Neutrophil (primary cell): Measurements from ENCODE around the gene SLC4A1.

ENCODE experiments used
- H3K27ac ChIP-seq: fragments of 200-600 bp; sonication (generic); 2 replicates; pipeline ENCODE4 v1.5.1; 2016; ENCODE audit warnings: mild to moderate bottlenecking, moderate library complexity
- H3K27me3 ChIP-seq: fragments of 200-600 bp; sonication (generic); 2 replicates; pipeline ENCODE4 v1.6.0; 2016; ENCODE audit warnings: mild to moderate bottlenecking
- H3K36me3 ChIP-seq: fragments of 200-600 bp; sonication (generic); 2 replicates; pipeline ENCODE4 v1.5.1; 2017
- H3K4me1 ChIP-seq, 2 experiments: fragments of 200-600 bp in 1 of 2; sonication (generic) in 1 of 2; 1 replicate in 1 of 2; 2 replicates in 1 of 2; pipeline versions ENCODE4 v1.5.1 to v1.6.1; 2013 to 2016; ENCODE audit warnings: low read depth in 1 of 2, low read length in 1 of 2, mild to moderate bottlenecking in 1 of 2, moderate library complexity in 1 of 2; ENCODE audit not compliant: control insufficient read depth in 1 of 2, insufficient read depth in 1 of 2
- H3K4me3 ChIP-seq, 2 experiments: fragments of 200-600 bp in 1 of 2; sonication (generic) in 1 of 2; 1 replicate in 1 of 2; 2 replicates in 1 of 2; pipeline ENCODE4 v1.5.1; 2013 to 2016; ENCODE audit warnings: low read depth in 1 of 2, low read length in 1 of 2, mild to moderate bottlenecking in 1 of 2, moderate library complexity in 1 of 2
- H3K9me3 ChIP-seq: fragments of 200-600 bp; sonication (generic); 2 replicates; pipeline ENCODE4 v1.5.1; 2016
- TF ChIP-seq, protein P1 (sequence below): fragments of 200-600 bp; sonication (generic); IDR thresholded peaks from 2 replicates; pipeline ENCODE4 v1.5.1; 2016; ENCODE audit warnings: antibody characterized with exemption

Gene SLC4A1

DNA sequence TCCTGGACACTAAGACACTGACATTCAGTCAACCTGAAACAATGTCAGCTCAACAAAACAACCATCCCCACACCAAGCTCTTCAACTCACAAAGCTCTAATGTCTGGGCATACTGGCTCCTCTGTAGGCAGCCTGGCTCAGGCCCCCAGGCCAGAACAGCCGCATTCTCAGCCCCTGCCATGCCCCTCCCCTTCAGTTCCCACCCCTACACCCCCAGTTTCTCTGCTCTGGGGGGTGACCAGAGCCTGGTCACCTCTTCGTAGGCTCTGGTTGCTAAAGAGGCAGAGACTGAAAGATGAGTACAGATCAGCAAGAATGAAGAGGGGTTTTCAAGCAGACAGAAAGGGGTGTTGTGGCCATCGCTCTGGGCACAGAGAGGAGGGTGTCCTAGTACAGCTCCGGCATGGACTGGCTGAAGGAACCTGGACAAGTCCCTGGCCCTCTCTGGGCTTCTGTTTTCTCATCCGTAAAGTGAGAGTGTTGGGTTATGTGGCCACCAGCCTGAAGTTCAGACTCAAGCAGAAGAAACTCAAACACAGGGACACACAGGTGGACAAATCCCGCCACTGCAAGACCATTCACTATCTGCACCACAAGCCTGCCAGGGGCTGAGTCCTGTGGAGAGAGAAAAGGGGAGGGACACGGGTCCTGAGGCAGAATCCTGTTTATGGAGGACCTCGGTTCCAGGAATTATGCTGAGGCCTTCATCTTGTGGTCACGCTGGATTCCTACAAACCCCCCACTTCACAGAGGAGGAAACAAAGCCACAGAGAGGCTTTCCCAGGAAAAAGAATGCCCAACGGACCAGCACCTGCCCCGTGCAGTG lies 987 bp upstream of the SLC4A1 start:
- TF ChIP-seq, protein P1, sequence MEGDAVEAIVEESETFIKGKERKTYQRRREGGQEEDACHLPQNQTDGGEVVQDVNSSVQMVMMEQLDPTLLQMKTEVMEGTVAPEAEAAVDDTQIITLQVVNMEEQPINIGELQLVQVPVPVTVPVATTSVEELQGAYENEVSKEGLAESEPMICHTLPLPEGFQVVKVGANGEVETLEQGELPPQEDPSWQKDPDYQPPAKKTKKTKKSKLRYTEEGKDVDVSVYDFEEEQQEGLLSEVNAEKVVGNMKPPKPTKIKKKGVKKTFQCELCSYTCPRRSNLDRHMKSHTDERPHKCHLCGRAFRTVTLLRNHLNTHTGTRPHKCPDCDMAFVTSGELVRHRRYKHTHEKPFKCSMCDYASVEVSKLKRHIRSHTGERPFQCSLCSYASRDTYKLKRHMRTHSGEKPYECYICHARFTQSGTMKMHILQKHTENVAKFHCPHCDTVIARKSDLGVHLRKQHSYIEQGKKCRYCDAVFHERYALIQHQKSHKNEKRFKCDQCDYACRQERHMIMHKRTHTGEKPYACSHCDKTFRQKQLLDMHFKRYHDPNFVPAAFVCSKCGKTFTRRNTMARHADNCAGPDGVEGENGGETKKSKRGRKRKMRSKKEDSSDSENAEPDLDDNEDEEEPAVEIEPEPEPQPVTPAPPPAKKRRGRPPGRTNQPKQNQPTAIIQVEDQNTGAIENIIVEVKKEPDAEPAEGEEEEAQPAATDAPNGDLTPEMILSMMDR: no peak
- Histone ChIP-seq H3K27ac (no peak overlapping the region), H3K27me3 (peaks cover 26% of the 10 kb centered on the region), H3K4me3 (no peak overlapping the region), H3K4me1 (no peaks in the 10 kb centered on the region), H3K36me3 (no peaks in the 10 kb centered on the region), H3K9me3 (no peaks in the 10 kb centered on the region)

DNA sequence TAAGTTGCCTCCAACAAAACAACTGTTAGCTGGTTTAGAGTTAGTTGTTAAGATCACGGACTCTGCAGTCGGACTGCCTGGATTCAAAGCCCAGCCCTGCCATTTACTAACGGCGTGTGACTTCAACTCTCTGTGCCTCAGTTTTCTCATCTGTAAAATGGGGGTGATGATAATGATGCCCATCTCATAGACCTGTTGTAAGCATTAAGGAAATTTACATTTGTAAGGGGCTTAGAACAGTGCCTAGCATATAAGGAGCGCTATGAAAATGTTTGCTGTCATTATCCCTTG lies 825 bp downstream of the SLC4A1 start:
- TF ChIP-seq, protein P1: no peak
- Histone ChIP-seq H3K4me1 (no peaks in the 10 kb centered on the region), H3K27ac (no peak overlapping the region), H3K36me3 (no peaks in the 10 kb centered on the region), H3K27me3 (peaks cover 13% of the 10 kb centered on the region), H3K9me3 (no peaks in the 10 kb centered on the region), H3K4me3 (no peak overlapping the region)

DNA sequence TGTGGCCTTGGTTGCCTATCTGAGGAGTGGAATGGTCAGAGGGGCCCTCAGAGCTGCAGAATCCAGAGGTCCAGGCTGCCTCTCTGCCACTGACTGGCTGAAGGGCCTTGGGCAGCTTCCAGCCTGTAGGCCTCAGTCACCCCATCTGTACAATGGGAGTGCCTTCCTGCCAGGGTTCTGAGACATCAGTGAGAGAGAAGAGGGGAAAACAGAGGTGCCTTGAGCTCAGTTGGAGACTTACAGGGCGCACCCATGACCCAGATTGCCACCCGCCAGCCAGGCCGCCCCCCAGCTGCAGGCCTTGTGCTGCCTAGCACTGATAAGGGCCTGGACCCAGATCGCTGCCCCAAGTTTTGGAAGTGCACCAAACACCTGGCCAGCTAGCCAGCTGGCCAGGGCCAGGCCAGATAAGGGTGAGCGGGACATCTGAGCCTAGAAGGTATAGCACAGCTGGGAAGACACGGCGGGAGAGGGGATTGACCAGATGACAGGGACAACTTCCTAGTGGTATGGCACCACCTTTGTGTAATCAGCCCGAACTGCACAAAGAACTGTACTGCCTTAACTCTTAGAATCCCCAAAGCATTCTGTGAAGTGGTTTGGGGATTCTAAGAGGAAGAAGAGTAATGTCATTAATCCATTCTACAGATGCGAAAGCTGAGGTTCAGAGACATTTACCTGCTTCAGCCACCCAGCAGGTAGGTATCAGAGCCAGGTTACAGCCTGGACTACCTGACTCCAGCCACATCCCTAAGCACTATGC lies 1.4 kb downstream of the SLC4A1 start:
- H3K36me3 ChIP-seq: no peaks in the 10 kb centered on the region
- TF ChIP-seq, protein P1: no peak
- H3K27ac ChIP-seq: no peak overlapping the region
- no peaks in the 10 kb centered on the region for H3K9me3 ChIP-seq
- H3K27me3 ChIP-seq: peaks cover 13% of the 10 kb centered on the region
- H3K4me1 ChIP-seq: no peaks in the 10 kb centered on the region
- H3K4me3 ChIP-seq: no peak overlapping the region

DNA sequence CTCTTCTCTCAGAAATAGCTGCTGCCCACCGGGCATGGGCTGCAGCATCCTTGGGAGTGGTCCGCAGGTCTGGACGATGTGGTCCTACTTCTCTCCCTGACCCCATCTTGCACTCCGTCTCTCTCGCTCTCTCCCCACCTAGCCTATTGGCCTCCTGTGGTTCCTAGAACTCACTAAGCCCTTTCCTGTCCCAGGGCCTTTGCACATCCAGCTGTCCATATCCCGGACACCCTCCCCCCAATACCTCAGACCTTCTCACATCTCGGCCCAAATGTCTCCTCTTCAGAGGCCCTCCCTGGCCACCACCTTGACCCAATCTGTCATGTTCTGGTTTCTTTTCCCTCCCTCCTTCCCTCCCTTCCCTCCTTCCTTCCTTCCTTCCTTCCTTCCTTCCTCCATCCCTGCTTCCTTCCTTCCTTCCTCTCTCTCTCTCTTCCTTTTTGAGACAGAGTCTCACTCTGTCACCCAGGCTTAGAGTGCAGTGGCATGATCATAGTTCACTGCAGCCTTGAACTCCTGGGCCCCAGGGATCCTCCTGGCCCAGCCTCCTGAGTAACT lies 4.5 kb downstream of the SLC4A1 start:
- H3K4me1 ChIP-seq: no peaks in the 10 kb centered on the region
- H3K36me3 ChIP-seq: no peaks in the 10 kb centered on the region
- no peaks in the 10 kb centered on the region for H3K9me3 ChIP-seq
- H3K27ac ChIP-seq: no peak overlapping the region
- H3K27me3 ChIP-seq: no peaks in the 10 kb centered on the region
- TF ChIP-seq, protein P1: no peak
- H3K4me3 ChIP-seq: no peak overlapping the region

DNA sequence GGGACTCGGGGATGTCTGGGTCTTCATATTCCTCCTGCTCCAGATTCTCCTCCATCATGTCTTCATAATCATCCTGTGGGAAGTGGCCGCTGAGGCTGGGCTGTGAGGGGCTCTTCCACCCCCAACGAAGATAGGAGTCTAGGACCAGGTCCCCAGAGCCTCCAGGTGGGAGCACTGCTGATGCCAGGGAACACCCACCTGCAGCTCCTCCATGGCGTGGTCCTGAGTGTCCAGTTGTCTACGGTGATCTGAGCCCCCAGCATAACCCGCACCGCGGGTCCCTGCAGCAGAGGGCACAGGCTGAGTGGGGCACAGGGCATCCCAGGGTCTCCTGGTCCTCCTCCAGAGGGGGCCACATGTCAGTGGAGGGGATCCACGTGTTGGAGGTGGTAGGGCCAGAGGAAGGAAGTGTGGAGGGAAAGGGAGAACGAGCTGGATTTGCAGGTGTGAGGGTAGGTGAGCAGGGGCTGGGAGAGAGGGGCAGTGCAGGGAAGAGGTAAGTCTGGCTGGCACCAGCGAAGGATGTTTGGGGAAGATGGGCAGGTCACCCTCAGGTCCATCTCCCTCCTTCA lies 5.2 kb downstream of the SLC4A1 start:
- Histone ChIP-seq H3K4me1 (no peaks in the 10 kb centered on the region), H3K36me3 (no peaks in the 10 kb centered on the region), H3K4me3 (no peak overlapping the region), H3K27ac (no peak overlapping the region), H3K9me3 (no peaks in the 10 kb centered on the region), H3K27me3 (no peaks in the 10 kb centered on the region)
- TF ChIP-seq, protein P1: no peak
